HG03095 (cell line): ENCODE results near the gene BEGAIN.

Source experiments
- ATAC-seq: cut with Tn5 transposase; IDR thresholded peaks from one replicate; pipeline ENCODE4 v1.9.1; 2021; ENCODE audit warnings: moderate library complexity; ENCODE audit not compliant: unreplicated experiment

The BEGAIN gene

GRCh38 chr14:100602621-100603230, 15.5 kb upstream of the BEGAIN start:
- no peak for ATAC-seq

DNA sequence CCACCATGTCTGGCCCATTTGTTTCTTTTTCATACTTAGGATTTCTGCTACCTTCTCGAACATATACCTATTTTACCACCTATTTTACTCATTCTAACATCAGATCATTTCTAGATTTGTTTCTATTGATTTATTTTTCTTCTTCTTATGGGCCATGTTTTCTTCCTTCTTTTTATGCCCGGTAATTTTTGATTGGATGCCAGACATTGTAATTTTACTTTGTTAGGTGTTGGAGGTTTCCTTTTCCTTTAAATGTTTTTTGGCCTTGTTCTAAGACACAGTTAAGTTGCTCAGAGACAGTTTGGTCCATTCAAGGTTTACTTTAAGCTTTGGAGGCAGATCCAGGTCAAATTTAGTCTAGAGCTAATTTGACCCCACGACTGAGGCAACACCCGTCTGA, 14.7 kb upstream of the BEGAIN start:
- no peak for ATAC-seq

- ATAC-seq = no peak
These were observed 13.8 kb upstream of the BEGAIN start for GRCh38 chr14:100601064-100601463.

GRCh38 chr14:100599981-100600380, 12.8 kb upstream of the BEGAIN start:
- ATAC-seq = no peak

GRCh38 chr14:100594625-100594951, 7.4 kb upstream of the BEGAIN start:
- ATAC-seq = no peak

- ATAC-seq = no peak
These were observed 6.8 kb upstream of the BEGAIN start for GRCh38 chr14:100593751-100594624.

- ATAC-seq = no peak
These were observed 5.8 kb upstream of the BEGAIN start for GRCh38 chr14:100592972-100593371.

DNA sequence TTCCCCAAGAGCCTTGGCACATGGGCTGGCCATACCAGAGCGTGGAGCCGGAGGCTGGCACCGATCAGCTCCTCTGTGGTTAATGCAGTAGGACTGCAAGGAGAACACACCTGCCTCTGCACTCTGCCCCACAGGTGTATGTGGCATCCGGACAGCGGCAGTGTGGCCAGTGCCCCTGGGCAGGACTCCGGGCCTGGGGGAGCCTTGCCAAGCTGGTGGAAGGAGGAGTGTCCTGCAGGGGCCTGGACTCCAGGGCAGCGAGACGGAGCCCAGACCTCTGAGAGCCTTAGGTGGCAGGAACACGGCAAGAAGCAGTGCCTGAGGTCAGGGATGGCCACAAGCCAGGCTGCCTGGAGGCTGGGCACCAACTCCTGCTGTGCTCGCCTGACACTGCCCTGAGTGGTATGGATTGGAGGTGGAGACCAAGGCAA, 5.3 kb upstream of the BEGAIN start:
- no peak for ATAC-seq

DNA sequence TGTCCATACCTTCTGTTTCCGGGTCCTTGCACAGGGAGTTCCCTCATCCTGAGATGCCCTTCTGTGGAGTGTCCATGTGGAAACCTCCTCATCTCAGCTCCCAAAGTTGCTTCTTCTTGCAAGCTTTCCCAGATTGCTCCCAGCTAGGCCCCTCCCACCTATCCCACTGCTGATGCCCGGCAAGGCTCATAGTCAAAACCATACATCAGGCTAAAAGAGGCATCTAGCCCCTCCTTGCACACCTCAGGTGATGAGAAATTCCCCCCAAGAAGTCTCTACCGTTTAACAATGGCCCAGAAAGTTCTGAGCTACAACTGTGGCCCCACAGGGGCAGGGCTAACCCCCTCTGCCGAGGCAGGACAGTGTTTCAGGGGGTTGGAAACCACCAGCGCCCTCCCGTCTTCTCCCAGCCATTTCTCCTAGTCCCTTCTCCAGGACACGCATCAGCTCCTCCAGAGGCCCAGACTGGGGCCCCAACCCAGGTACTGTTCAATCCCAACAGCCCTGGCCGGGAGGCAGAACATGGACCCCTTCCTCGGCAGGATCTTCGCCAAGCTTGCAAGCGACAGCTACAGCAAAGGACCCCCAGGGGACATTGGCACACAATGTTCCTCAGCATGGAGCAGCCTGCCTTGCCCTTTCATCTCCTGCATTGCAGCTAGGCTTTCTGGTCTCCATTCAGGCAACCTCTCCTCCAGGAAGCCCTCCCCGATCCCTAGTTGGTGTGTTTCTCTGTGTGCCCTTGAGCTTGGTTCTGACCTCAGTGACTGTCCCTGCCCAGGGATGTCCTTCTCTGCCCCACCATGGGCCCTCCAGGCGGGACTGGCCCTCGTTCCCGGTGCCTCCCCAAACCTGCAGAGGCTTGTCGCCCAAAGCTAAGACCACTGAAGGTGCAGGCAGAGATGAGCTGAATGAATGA, 4.5 kb upstream of the BEGAIN start:
- ATAC-seq = no peak

DNA sequence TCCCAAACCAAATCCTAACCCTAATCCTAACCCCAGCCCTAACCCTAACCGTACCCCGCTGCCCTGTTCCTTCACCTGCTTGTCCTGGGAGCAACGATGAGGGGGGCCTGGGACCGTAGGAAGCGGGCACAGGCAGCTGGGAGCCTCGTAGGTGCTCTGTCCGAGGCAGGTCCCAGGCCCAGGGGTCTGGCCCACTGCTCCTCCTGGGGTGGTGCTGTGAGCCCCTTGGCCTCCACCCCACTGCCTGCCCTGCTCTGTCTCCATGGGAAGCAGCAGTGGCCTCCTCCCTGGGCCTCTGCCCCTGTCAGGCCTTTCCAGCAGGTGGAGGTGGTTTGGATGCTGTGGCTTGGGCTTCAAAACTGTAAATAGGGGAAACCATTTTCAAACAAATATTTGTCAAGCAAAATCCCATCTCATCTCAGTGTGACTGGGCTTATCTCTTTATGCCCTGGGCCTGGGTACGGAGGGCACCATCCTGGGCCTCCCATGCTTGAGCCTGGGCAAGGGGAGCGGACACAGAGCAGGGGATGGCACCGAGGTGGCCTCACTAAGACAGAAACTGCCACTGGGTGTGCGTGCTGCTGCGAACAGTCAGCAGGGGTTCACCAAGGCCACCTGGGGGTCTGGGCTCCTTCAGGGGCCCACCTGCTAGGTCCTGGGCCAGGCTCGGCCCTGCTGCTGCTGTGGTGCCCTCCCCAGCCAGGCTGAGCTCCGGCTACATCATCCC, 3.7 kb upstream of the BEGAIN start:
- no peak for ATAC-seq

- ATAC-seq = no peak
These were observed 2.7 kb upstream of the BEGAIN start for GRCh38 chr14:100589760-100590469.

DNA sequence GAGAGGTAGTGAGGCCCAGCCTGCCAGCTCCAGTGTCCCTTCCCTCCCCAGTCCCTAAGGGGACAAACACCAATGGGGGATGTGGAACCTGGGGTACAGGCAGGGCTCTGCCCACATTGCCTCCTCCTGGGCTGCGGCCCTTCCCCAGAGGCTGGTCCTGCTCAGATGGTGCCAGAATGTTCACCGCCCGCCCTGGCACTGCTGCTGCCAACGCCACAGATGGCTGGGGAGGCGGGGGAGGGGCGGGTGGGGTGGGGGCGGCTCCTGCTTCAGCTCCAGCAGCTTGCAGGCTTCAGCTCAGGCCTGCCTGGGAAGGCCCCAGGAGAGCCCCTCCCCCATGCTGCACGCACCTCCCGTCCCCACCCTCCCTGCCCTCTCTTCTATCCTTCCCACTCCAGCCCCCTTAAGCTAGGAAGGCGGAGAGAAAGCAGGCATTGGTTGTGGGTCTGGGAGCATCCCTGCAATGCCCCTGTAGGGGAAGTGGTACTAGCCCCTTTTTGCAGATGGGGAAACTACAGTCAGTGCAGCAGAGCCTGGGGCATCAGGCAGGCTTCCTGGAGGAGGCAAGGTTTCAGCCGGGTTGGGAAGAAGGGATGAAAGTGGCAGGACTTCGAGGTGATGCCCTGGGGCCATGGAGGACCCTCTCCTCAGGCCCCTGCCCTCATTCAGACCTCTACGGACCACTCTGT, 2.0 kb upstream of the BEGAIN start:
- ATAC-seq = no peak

- ATAC-seq = no peak
These were observed 1.5 kb upstream of the BEGAIN start for GRCh38 chr14:100588671-100589070.

DNA sequence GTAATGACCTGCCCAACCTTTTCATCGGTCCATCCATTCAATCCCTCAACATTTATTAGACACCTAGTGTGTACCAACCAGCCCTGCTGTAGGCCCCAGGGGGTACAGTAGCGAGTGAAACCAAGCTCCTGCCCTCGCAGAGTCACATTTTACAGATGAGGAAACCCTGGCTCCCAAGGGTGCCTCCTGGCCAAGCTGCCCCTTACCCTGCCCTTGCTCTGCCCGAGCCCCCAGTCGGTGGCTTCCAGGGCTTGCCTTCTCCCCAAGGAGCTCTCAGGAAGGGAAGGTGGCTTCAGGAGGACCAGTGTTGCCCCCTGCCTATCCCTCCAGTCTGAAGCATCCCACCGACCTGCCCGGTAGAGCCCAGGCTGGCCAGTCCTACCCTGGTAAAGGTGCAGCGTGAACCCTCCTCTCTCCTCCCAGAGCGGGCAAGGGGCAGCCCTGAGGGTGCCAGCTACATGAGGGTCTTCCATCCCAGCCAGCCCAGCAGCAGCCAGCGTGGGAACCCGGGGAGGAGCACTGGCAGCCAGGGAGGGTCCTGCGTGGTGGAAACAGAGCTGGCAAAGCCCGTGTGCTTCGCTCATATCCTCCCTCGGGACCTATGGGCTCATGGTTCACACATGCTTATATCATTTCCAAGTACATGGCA, 670 bp upstream of the BEGAIN start:
- no peak for ATAC-seq

DNA sequence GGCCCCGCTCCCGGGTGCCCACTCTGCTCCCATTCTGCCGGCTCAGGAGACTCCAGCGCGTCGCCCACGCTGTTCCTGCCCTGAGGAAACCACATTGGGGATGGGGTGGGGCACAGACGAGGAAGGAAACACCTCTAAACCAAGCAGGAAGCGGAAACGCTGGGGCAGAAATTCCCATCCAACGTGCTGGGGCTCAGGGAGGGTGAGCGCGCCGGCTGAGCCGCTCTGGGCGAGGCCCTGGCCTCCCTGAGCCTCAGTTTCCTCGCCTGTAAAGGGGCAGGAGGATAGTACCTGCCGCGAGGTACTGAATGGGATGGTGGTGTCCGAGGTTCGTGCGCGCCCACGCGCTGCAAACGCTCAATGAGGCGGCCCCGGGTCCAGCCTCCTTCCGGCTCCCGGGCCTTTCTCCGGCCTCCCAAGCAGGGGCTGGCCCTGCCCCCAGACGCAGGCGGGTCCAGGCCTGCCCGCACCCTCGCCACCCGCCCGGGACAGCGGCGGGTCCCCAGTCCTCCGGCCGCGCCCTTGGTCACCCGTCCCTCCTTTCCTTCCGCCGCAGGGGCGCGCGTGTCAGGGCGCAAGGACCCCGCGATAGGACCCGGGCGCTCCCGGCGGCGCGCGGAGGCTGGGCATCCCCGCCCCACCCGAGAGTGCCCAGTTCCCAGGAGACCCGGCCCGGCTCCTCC, 673 bp downstream of the BEGAIN start:
- no peak for ATAC-seq

- no peak for ATAC-seq
These were observed 1.1 kb downstream of the BEGAIN start for GRCh38 chr14:100586153-100586402.

DNA sequence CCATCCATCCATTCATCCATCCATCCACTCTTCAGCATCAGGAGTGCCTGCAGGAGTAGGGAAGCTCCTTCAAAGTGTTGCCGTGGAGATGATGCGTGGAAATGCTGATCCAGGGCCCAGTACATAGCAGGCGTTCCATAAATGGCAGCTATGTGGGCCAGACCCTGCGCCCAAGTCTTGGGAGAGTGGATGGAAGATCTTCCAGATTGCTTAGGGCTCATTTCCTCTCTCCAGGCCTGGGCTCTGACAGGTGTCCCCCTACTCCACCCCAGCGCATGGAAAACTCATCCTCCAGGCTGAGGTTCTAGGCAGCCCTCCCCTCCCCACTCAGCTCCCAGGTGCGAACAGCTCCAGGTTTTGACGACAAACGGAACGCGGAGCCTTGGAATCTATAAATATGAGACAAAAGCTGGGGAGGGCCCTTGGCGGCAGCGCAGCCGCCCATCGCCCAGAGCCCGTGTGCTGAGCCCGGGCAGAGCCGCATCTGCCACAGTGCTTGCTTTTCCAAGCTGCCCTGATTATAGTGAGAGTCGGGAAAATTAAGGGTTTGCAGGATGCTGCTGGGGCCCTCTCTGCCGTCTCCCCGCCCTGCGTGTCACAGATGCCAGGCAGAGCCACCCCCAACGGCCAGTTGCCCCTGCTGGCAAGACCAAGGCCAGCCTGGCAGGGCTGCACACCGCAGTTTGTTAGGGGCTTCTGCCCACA, 1.6 kb downstream of the BEGAIN start:
- no peak for ATAC-seq
